Activated T-helper 1 cell treated with anti-CD3 and anti-CD28 coated beads, Interleukin-12 subunit alpha, Interleukin-12 subunit beta, Interleukin-2, Interleukin-4 antibody, amounts not matched to agents 30 ng/mL and 10 ng/mL and 1 ng/mL, durations not matched to agents 14 hours and 24 hours and 36 hours (primary cell): Measurements from ENCODE around the gene HLF. TPM values are rescaled to one million over a fixed set of nuclear protein-coding genes. Genes with fewer than 3 reads are reported as not detected.

ENCODE experiments used
- DNase-seq: peaks from one replicate; pipeline ENCODE4 v3.0.0; 2021; ENCODE audit warnings: low spot score
- H3K27ac Mint-ChIP-seq: one replicate; pipeline ENCODE4 v1.8.0; 2021; ENCODE audit warnings: mild to moderate bottlenecking, mixed read lengths
- H3K27me3 Mint-ChIP-seq: one replicate; pipeline ENCODE4 v1.8.0; 2022; ENCODE audit warnings: mild to moderate bottlenecking, moderate library complexity, mixed read lengths; ENCODE audit not compliant: insufficient read depth
- H3K36me3 Mint-ChIP-seq: one replicate; pipeline ENCODE4 v1.8.0; 2021; ENCODE audit warnings: low read depth, mixed read lengths
- H3K4me1 Mint-ChIP-seq: one replicate; pipeline ENCODE4 v1.8.0; 2021; ENCODE audit warnings: low read depth, mixed read lengths
- H3K4me3 Mint-ChIP-seq: one replicate; pipeline ENCODE4 v1.8.0; 2021; ENCODE audit warnings: mild to moderate bottlenecking, moderate library complexity, mixed read lengths
- H3K9me3 Mint-ChIP-seq: one replicate; pipeline ENCODE4 v1.8.0; 2021; ENCODE audit warnings: mixed read lengths
- intact Hi-C: fragments of 100-400 bp; cut with micrococcal nuclease; formaldehyde crosslinking; loops from one replicate; pipeline ENCODE4 v1.15.1; 2024
- total RNA-seq: library from RNA; stranded (reverse); gene quantifications from 2 replicates; pipeline ENCODE4 v1.2.3, GENCODE V29; 2022

The HLF gene
- total RNA-seq, 1 donor from 2014 or later = 0.36 TPM

DNA sequence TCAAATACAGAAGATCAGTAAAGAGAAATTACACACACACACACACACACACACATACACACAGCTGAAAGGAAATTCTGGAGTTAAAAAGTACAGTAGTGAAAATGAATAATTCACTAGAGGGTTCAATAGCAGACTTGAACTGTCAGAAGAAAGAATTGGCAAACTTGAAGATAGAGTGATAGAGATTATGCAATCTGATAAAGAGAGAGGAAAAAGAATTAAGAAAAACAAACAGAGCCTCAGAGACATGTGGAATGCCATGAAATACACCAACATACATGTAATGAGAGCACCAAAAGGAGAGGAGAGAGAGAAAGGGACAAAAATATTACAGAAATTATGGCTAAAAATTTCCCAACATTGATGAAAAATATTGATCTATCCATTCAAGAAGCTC, 96.2 kb downstream of the HLF start:
- peaks cover 28% of the 10 kb centered on the region for H3K27me3 Mint-ChIP-seq
- H3K9me3 Mint-ChIP-seq = peaks cover 12% of the 10 kb centered on the region
- intact Hi-C loops = no loop called here
- DNase-seq = no peak
- peaks cover 2% of the 10 kb centered on the region for H3K36me3 Mint-ChIP-seq
- no peak overlapping the region for H3K4me3 Mint-ChIP-seq
- H3K4me1 Mint-ChIP-seq = no peaks in the 10 kb centered on the region
- no peak overlapping the region for H3K27ac Mint-ChIP-seq

DNA sequence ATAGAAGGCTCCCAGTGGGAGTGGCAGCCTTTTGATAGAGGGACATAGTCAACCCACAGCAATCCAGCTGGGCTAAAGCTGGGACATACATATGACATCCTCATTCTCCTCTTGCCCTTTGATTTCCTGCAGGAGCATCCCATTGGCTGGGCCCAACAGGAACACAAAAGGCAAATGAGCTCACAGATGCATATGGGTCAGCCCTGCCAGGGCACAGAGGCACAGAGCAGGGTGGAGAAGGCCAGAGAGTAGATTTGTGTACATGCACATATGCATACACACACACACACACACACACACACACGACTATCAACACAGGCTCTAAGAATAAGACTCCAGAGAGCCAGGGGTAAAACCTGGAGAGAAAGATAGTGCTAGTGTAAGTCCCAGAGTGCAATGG, 98.3 kb downstream of the HLF start:
- Mint-ChIP-seq H3K9me3 (peaks cover 12% of the 10 kb centered on the region), H3K27me3 (peaks cover 31% of the 10 kb centered on the region), H3K4me1 (no peaks in the 10 kb centered on the region), H3K4me3 (no peak overlapping the region), H3K36me3 (peaks cover 2% of the 10 kb centered on the region), H3K27ac (no peak overlapping the region)
- intact Hi-C loops = no loop called here
- DNase-seq = no peak

DNA sequence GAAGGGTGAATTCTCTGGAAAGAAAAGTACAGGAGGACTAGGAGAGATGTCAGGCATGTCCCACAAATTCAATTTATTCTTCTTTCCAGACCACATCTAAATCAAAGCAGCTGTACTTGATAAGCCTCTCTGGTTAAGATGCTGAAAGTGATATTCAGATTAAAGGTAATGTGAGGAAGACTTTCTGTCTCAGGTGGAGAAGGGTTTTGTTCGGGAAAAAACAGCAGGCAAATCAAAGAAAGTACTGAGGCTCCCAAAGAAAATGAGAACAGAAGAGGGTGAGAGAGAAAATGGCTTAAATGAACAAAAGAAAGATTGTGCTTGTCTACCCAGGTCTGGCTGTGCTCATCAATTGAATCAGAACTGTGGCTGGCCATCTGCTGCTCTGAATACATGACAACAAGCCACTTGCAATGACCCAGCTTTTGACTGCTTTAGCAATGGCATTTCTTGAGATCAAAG, 101.3 kb downstream of the HLF start:
- H3K4me3 Mint-ChIP-seq = no peak overlapping the region
- peaks cover 4% of the 10 kb centered on the region for H3K4me1 Mint-ChIP-seq
- intact Hi-C loops = no loop called here
- H3K9me3 Mint-ChIP-seq = peaks cover 5% of the 10 kb centered on the region
- peaks cover 23% of the 10 kb centered on the region for H3K27me3 Mint-ChIP-seq
- peaks cover under 1% of the 10 kb centered on the region for H3K36me3 Mint-ChIP-seq
- no peak for DNase-seq
- H3K27ac Mint-ChIP-seq = no peak overlapping the region

DNA sequence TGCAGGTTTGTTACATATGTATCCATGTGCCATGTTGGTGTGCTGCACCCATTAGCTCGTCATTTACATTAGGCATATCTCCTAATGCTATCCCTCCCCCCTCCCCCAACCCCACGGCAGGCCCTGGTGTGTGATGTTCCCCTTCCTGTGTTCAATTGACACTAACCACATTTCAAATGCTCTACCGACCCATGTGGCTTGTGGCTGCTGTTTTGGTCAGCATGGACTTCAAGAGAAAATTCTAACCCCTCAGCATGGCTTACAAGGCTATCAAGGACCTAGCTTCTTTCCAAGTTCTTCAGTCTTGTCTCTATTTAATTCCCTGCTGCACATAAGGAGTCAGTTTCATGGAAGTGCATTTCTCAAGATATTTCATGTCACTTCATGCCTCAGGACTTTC, 103.9 kb downstream of the HLF start:
- no peak for DNase-seq
- Mint-ChIP-seq H3K36me3 (no peaks in the 10 kb centered on the region), H3K27ac (no peak overlapping the region), H3K27me3 (peaks cover 14% of the 10 kb centered on the region), H3K4me3 (no peak overlapping the region), H3K4me1 (peaks cover 4% of the 10 kb centered on the region), H3K9me3 (peaks cover 6% of the 10 kb centered on the region)
- intact Hi-C loops = no loop called here

Other genes starting within 250 kb of the HLF start
- 24.1 and 24.6 TPM in 2 replicates for gene MMD, start 156.9 kb downstream of the HLF start, total RNA-seq
- gene SMIM36, start 246.5 kb downstream of the HLF start, total RNA-seq = not detected in 2 replicates